Measurements from ENCODE around the gene DNAJA3.

The DNAJA3 gene

GRCh38 chr16:4474192-4474961 is 48.7 kb downstream of the DNAJA3 start, which contains the start of gene NMRAL1:
NMRAL1 (minus strand) TSS chr16:4474625; CDS start chr16:4474132, 493 bp downstream.
- FAIRE-seq (no peak), DNase-seq (ENCODE audit: insufficient read length, low spot score) (no peak)
- peak; percentile 51 for TF ChIP-seq POLR2A (IDR thresholded peaks at IDR 0.05; ENCODE audit: low read depth, low read length)

DNA sequence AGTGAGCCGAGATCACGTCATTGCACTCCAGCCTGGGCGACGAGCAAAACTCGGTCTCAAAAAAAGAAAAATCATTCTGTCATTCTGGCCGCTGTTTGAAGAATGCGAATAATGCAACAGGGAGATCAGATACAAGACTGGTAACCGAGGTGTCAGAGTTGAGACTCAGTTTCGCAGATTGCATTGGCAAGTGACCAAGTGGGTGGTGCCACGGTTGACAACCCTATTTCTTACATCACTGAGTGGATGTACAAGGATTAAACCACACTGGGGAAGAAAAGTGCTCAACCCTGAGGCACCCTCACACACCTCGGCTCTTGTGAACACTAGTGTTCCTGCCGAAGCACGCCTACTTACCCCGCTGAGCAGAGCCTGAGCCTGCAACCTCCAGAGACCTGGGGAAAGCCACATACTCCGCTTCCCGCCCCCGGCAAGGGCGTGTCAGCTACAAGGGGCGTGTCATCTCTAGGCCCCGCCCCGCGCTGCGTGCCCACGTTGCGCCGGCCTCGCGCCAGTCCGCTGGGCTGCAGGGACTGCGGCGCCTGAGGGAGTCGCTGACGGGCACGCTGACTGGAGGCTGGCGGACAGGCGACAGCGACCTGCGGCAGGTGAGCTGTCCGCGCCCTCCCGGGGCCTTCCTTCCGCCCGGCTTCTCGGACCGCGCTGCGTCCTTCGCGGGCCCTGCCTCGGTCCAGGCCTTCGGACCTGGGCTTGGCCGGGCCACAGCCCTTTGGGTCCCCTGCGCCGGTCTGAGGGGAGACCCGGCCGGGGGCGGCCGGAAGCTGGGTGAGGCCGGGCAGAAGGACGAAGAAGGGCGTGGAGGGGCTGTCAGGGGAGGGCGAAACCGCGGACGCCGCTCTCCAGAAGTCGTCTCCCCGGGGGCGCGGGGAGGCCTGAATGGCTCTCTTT is 50.5 kb downstream of the DNAJA3 start, which contains the start of gene HMOX2:
Gene HMOX2, plus strand, starts transcription at position 519 of the 909 bp plus-strand sequence. CDS start 29,127 bp downstream, outside the sequence.
- peak; percentile 94 for DNase-seq (ENCODE audit: insufficient read length, low spot score)
- FAIRE-seq = peak; percentile 57
- peak; percentile 97 for TF ChIP-seq POLR2A (IDR thresholded peaks at IDR 0.05; ENCODE audit: low read depth, low read length)

DNA sequence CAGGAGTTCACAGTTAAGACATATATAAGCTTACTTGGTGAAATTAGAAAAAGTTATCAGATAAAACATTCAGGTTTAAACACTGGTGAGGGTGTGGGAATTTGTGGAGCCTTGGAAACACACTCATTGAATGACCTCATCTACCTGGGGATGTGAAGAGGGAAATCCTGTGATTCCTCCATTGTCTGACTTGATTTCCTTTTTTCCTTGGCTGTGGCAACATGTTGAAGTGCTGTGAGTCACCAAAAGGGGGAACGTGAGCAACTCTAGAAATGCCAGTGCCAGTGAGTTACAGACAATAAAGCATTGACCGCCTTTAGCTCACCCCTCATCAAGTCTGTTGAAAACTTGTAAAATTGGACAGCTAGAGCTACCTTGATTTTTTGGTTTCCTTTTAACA is 52.3 kb downstream of the DNAJA3 start:
- DNase-seq (ENCODE audit: insufficient read length, low spot score) (no peak), FAIRE-seq (no peak)
- no peak for TF ChIP-seq POLR2A (IDR thresholded peaks at IDR 0.05; ENCODE audit: low read depth, low read length)

DNA sequence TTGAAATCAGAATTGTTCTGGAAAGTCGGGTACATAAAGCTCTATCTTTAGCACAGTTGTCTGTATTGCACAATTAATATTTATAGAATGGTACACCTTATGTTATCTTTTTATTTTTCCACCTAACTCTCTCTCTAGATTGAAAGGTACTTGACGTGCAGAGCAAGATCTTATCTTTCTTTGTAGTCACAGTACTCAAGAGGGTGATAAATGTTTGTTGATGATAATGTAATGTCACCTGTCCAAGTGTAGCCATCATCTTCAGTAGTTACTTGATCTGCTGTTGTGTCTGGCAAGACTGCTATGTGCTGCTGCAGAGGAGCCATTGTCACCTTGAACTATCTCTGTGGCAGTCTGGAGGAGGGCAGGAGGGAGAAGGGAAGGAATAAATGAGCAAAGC is 55.9 kb downstream of the DNAJA3 start:
- FAIRE-seq (no peak), DNase-seq (ENCODE audit: insufficient read length, low spot score) (no peak)
- TF ChIP-seq POLR2A (IDR thresholded peaks at IDR 0.05; ENCODE audit: low read depth, low read length) = no peak

- DNase-seq (ENCODE audit: insufficient read length, low spot score) = no peak
- no peak for FAIRE-seq
- TF ChIP-seq POLR2A (IDR thresholded peaks at IDR 0.05; ENCODE audit: low read depth, low read length) = no peak
Measured at GRCh38 chr16:4481963-4482362, 56.3 kb downstream of the DNAJA3 start.

DNA sequence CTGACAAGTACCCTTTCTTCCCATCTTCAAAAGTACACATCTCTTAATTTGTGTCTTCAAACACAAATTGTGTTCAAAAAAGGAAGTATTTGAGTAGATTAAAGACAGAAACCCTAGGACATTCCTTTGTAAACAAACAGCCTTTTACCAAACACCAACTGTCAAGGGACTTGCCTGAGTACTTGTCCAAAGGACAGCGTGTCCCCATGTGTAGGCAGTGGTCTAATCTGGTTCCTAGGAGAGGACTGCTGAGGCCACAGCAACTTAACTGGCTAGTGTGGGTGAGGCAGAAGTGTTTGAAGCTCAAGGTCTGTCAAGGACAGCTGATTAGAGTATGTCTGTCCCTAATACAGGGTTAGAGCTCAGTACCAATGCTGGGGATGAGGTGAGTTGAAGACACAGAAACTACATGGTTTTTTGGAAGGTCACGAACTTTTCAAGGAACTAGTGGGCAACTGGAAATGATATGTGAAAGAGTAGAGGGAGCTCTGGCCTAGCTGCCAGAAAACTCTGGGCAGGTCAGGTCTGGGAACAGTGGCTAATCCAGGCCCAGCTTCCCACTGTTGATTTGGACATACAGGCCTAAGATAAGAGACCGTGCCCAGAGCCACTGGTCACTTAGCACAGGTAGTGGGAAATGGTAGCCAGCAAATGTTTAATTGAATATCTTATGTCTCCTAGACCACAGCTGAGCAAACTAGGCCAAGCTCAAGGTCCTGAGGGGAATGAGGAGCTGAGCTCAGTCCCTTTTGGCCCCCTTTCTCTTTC is 60.6 kb downstream of the DNAJA3 start:
- TF ChIP-seq POLR2A (IDR thresholded peaks at IDR 0.05; ENCODE audit: low read depth, low read length) = no peak
- FAIRE-seq = no peak
- DNase-seq (ENCODE audit: insufficient read length, low spot score) = no peak

DNA sequence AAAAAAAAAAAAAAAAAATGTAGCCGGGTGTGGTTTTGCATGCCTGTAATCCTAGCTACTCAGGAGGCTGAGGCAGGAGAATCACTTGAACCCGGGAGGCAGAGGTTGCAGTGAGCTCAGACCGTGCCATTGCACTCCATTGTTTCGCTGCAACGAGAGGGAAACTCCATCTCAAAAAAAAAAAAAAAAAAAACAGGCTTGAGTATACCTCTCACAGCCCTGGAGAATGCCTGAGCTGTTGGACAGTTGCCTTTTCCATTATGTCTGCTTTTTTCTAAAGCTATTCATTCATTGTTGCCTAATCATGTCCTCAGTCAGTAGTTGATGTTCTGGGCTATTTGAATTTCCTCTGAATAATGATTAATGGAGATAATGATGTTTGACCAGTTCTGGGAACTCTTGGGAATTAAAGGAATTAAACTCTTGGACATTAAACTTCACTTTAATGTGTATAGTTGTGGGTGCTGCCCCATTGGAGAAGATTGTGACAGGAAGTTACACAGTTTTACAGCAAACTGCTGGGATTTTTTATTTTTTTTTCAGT is 62.4 kb downstream of the DNAJA3 start:
- FAIRE-seq (no peak), DNase-seq (ENCODE audit: insufficient read length, low spot score) (no peak)
- TF ChIP-seq POLR2A (IDR thresholded peaks at IDR 0.05; ENCODE audit: low read depth, low read length) = no peak

- FAIRE-seq = no peak
- no peak for TF ChIP-seq POLR2A (IDR thresholded peaks at IDR 0.05; ENCODE audit: low read depth, low read length)
Measured at GRCh38 chr16:4488499-4488967, 62.9 kb downstream of the DNAJA3 start.

GRCh38 chr16:4489030-4489429 is 63.4 kb downstream of the DNAJA3 start:
- FAIRE-seq = peak; percentile 93

More at GRCh38 chr16:4488499-4488967, 62.9 kb downstream of the DNAJA3 start:
- no peak for DNase-seq (ENCODE audit: insufficient read length, low spot score)

DNA sequence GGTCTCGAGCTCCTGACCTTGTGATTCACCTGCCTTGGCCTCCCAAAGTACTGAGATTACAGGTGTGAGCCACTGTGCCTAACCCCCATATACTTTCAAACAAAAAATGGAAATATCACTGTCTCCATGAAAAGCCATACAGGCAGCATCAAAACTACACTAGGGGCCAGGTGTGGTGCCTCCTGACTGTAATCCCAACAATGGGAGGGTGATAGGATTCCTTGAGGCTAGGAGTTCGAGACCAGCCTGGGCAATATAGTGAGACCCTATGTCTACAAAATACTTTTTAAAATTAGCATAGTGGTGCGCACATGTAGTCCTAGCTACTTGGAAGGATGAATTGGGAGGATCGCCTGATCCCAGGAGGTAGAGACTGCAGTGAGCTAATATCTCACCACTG is 66.2 kb downstream of the DNAJA3 start:
- FAIRE-seq (no peak), DNase-seq (ENCODE audit: insufficient read length, low spot score) (no peak)
- no peak for TF ChIP-seq POLR2A (IDR thresholded peaks at IDR 0.05; ENCODE audit: low read depth, low read length)

More at GRCh38 chr16:4489030-4489429, 63.4 kb downstream of the DNAJA3 start:
- no peak for TF ChIP-seq POLR2A (IDR thresholded peaks at IDR 0.05; ENCODE audit: low read depth, low read length)
- DNase-seq (ENCODE audit: insufficient read length, low spot score) = peak; percentile 50

- DNase-seq (ENCODE audit: insufficient read length, low spot score) (no peak), FAIRE-seq (peak; percentile 69)
- no peak for TF ChIP-seq POLR2A (IDR thresholded peaks at IDR 0.05; ENCODE audit: low read depth, low read length)
Measured at GRCh38 chr16:4494746-4495490, 69.2 kb downstream of the DNAJA3 start.

GRCh38 chr16:4495766-4496165 is 70.1 kb downstream of the DNAJA3 start:
- TF ChIP-seq POLR2A (IDR thresholded peaks at IDR 0.05; ENCODE audit: low read depth, low read length) = no peak
- FAIRE-seq (no peak), DNase-seq (ENCODE audit: insufficient read length, low spot score) (no peak)
